Tibial nerve (tissue), 4 donors: ENCODE data around the gene CORO2B. TPM values are rescaled to one million over a fixed set of nuclear protein-coding genes. Genes with fewer than 3 reads are reported as not detected.

Experiments
- DNase-seq, 2 donors: peaks; one replicate each; pipeline ENCODE4 v3.0.0-alpha.2; 2019; ENCODE audit warnings: low spot score in 2 of 2
- H3K27ac ChIP-seq, 4 donors: fragments of 200-600 bp; sonication (generic) in 3 of 4; one replicate each; pipeline ENCODE4 v1.5.1; 2017 to 2019; ENCODE audit warnings: mild to moderate bottlenecking in 1 of 4
- H3K27me3 ChIP-seq, 2 donors: fragments of 200-600 bp; sonication (generic) in 1 of 2; one replicate each; pipeline versions ENCODE4 v1.5.1 to v1.6.0; 2017 to 2019
- H3K36me3 ChIP-seq, 3 donors: fragments of 200-600 bp; sonication (generic); one replicate each; pipeline ENCODE4 v1.5.1; 2018 to 2019
- H3K4me1 ChIP-seq, 4 donors: fragments of 200-600 bp; sonication (generic) in 3 of 4; one replicate each; pipeline ENCODE4 v1.5.1; 2017 to 2019
- H3K4me3 ChIP-seq, 4 donors: fragments of 200-600 bp; sonication (generic) in 3 of 4; one replicate each; pipeline ENCODE4 v1.5.1; 2017 to 2019; ENCODE audit warnings: mild to moderate bottlenecking in 1 of 4, moderate library complexity in 1 of 4
- H3K9me3 ChIP-seq, 4 donors: fragments of 200-600 bp; sonication (generic) in 3 of 4; one replicate each; pipeline ENCODE4 v1.5.1; 2017 to 2019
- CTCF ChIP-seq, 5 experiments: fragments of 200-600 bp in 3 of 5; fragments of 450-650 bp in 2 of 5; sonication (generic) in 3 of 5; IDR thresholded peaks; one replicate each; pipeline ENCODE4 v1.5.1; 2016 to 2019; ENCODE audit warnings: antibody characterized with exemption in 5 of 5, mild to moderate bottlenecking in 3 of 5, moderate library complexity in 2 of 5
- EP300 ChIP-seq, 2 donors: sonication (generic); formaldehyde crosslinking; IDR thresholded peaks; one replicate each; pipeline ENCODE4 v1.6.1; 2017; ENCODE audit warnings: antibody characterized with exemption in 2 of 2, mild to moderate bottlenecking in 1 of 2
- POLR2A ChIP-seq, 2 donors: fragments of 450-650 bp; IDR thresholded peaks; one replicate each; pipeline ENCODE4 v1.6.1; 2017; ENCODE audit warnings: antibody characterized with exemption in 2 of 2, mild to moderate bottlenecking in 2 of 2, moderate library complexity in 2 of 2
- WGBS, 2 donors: methylation state at CpG; one replicate each; pipeline ENCODE4 v1.1.5; 2018; 5-methylcytosine and 5-hydroxymethylcytosine counted together
- total RNA-seq, 4 donors: library from RNA; depleted of rRNA; stranded (reverse); fragments of >200 nt; gene quantifications; one replicate each; pipeline ENCODE4 v1.1.0, GENCODE V29; 2016

CORO2B gene
- total RNA-seq, 4 donors from 2014 or later: 6.3 to 12.6 (median 9.6) TPM

- Histone ChIP-seq H3K9me3 (no peaks in the 10 kb centered on the region), H3K36me3 (no peaks in the 10 kb centered on the region), H3K4me1 (peaks cover 0 to 52% (median 17%) of the 10 kb centered on the region in 4 donors), H3K27me3 (no peaks in the 10 kb centered on the region), H3K4me3 (no peak overlapping the region), H3K27ac (peak overlapping the region in 3 of 4 donors; percentile 56 to 76 (median 72))
- TF ChIP-seq EP300 (IDR thresholded peaks at IDR 0.05): peak in 1 of 2 donors; percentile 36
- TF ChIP-seq POLR2A (IDR thresholded peaks at IDR 0.05): no peak
- TF ChIP-seq CTCF (IDR thresholded peaks at IDR 0.05): no peak
- DNase-seq: no peak
- 49 to 57% methylated on average over 9 of the region's 9 CpGs for WGBS, 2 donors
Measured at GRCh38 chr15:68651916-68652525, 73.2 kb downstream of the CORO2B start.

- Histone ChIP-seq H3K27me3 (no peaks in the 10 kb centered on the region), H3K36me3 (no peaks in the 10 kb centered on the region), H3K4me3 (no peak overlapping the region), H3K27ac (peak overlapping the region in 3 of 4 donors; percentile 27 to 76 (median 72)), H3K9me3 (no peaks in the 10 kb centered on the region), H3K4me1 (peaks cover 0 to 52% (median 17%) of the 10 kb centered on the region in 4 donors)
- no peak for TF ChIP-seq POLR2A (IDR thresholded peaks at IDR 0.05)
- no peak for TF ChIP-seq EP300 (IDR thresholded peaks at IDR 0.05)
- TF ChIP-seq CTCF (IDR thresholded peaks at IDR 0.05): no peak
- DNase-seq: no peak
- WGBS, 2 donors: 77 to 78% methylated on average over 6 of the region's 6 CpGs
Measured at GRCh38 chr15:68653031-68653635, 74.3 kb downstream of the CORO2B start.

- peak overlapping the region in 1 of 4 donors; percentile 5 for H3K4me3 ChIP-seq
- WGBS, 2 donors: 47 to 53% methylated on average over 6 of the region's 6 CpGs
- H3K27me3 ChIP-seq: no peaks in the 10 kb centered on the region
- DNase-seq: no peak
- TF ChIP-seq CTCF (IDR thresholded peaks at IDR 0.05) (no peak), POLR2A (IDR thresholded peaks at IDR 0.05) (no peak), EP300 (IDR thresholded peaks at IDR 0.05) (peak in 1 of 2 donors; percentile 65)
- no peaks in the 10 kb centered on the region for H3K9me3 ChIP-seq
- H3K4me1 ChIP-seq: peaks cover 0 to 52% (median 17%) of the 10 kb centered on the region in 4 donors
- no peaks in the 10 kb centered on the region for H3K36me3 ChIP-seq
- peak overlapping the region in 2 of 4 donors; percentile 74 for H3K27ac ChIP-seq
Measured at GRCh38 chr15:68653801-68654200, 75.0 kb downstream of the CORO2B start.

GRCh38 chr15:68654786-68655560 lies 76.2 kb downstream of the CORO2B start:
- no peak for TF ChIP-seq EP300 (IDR thresholded peaks at IDR 0.05)
- TF ChIP-seq POLR2A (IDR thresholded peaks at IDR 0.05): no peak
- no peak for TF ChIP-seq CTCF (IDR thresholded peaks at IDR 0.05)
- peak overlapping the region in 2 of 4 donors; percentile 74 for H3K27ac ChIP-seq
- H3K9me3 ChIP-seq: no peaks in the 10 kb centered on the region
- DNase-seq: no peak
- 66 to 74% methylated on average over 8 of the region's 8 CpGs for WGBS, 2 donors
- H3K36me3 ChIP-seq: no peaks in the 10 kb centered on the region
- H3K27me3 ChIP-seq: no peaks in the 10 kb centered on the region
- H3K4me1 ChIP-seq: peaks cover 0 to 52% (median 17%) of the 10 kb centered on the region in 4 donors
- H3K4me3 ChIP-seq: no peak overlapping the region
